ENCODE results near the gene SWAP70.
A peak's percentile ranks its signal among the peaks of the same experiment; 100 is the strongest.

The SWAP70 gene

DNA sequence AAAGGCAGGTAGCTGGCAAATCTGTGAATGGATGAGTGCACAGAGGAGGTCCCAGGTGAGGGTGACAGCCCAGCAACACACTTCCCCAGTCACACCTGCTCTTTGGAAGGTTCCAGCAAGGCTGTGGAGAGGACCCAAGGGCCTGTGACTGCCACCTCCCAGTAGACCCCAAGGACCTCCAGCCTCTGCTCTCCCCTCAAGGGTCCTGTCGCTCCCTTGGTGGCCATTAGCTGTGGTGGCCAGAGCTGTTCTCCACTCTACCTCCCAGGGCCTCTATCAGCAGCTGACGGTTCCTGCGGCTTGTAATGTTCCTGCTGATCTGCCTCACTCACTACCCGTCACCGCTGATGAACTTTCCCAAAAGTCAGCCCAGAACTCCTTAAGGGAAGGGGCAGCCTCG, 93.0 kb downstream of the SWAP70 start:
- TF ChIP-seq CTCF (IDR thresholded peaks at IDR 0.05; ENCODE audit: low read depth, low read length, missing control alignments): no peak
- DNase-seq (ENCODE audit: low read depth): no peak

GRCh38 chr11:9757809-9758636, 94.1 kb downstream of the SWAP70 start:
- peak; percentile 78 for TF ChIP-seq CTCF (IDR thresholded peaks at IDR 0.05; ENCODE audit: low read depth, low read length, missing control alignments)
- DNase-seq (ENCODE audit: low read depth): no peak
- peak overlapping the region; percentile 83 for H3K4me3 ChIP-seq (ENCODE audit: low read depth, low read length)

More for the DNA sequence above, 93.0 kb downstream of the SWAP70 start:
- H3K4me3 ChIP-seq (ENCODE audit: low read depth, low read length): no peak overlapping the region

- TF ChIP-seq CTCF (IDR thresholded peaks at IDR 0.05; ENCODE audit: low read depth, low read length, missing control alignments): peak; percentile 5
- DNase-seq (ENCODE audit: low read depth): no peak
These were observed 95.0 kb downstream of the SWAP70 start for GRCh38 chr11:9758637-9759518.

DNA sequence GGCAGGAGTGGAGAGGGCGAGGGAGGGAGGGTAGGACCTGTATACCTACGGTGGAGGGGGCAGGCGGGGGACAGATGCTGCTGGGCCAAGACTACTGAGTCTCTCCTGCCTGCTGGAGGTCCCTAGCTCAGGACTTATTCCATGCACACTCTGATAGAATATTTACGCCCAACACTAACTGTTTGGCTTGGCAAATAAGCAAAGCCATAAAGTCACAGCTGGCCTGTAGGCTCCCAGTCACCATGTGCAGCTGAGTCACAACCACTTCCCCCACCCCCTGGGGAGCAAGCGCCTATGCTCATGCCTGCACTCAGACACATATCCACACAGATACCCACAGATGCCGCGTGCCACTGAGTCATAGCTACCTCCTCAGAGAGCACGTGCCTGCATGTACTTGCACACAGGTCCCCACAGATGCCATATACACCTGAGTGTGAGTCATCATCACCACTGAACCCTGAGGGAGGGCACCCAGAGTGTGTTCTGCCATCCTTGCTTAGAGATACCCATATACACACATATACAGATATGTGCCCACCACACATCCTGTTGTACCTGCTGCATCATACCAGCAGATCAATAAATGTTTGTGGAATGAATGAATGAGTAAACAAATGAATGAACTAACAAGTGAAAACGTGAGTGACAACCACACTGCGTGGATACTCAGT, 95.8 kb downstream of the SWAP70 start:
- DNase-seq (ENCODE audit: low read depth): no peak
- no peak for TF ChIP-seq CTCF (IDR thresholded peaks at IDR 0.05; ENCODE audit: low read depth, low read length, missing control alignments)
- peak overlapping the region; percentile 83 for H3K4me3 ChIP-seq (ENCODE audit: low read depth, low read length)

More at GRCh38 chr11:9758637-9759518, 95.0 kb downstream of the SWAP70 start:
- peak overlapping the region; percentile 83 for H3K4me3 ChIP-seq (ENCODE audit: low read depth, low read length)

- no peak for TF ChIP-seq CTCF (IDR thresholded peaks at IDR 0.05; ENCODE audit: low read depth, low read length, missing control alignments)
- no peak overlapping the region for H3K4me3 ChIP-seq (ENCODE audit: low read depth, low read length)
- no peak for DNase-seq (ENCODE audit: low read depth)
These were observed 96.3 kb downstream of the SWAP70 start for GRCh38 chr11:9760193-9760575.

DNA sequence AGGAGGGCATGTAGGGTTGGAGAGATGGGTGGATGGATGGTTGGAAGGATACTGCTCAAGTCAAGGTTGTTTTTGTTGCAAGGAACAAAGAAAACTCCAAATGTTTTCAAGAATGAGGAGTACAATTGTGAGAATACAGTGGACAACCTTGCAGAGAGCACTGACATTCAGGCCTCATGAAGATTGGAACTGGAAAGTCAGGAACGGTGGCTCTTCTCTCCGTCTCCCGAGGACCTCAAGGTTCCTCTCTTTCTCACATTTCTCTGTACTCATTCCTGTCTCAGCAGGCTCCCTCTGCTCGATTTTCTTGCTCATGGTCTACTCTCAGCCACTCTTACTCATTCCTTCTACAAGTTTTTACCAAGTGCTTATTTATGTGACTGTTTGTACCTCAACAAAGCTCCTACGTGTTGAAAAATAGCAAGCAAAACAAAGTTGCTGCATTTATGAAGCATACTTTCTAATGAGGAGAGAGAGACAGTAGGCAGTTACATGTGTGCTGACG, 97.6 kb downstream of the SWAP70 start:
- no peak for DNase-seq (ENCODE audit: low read depth)
- TF ChIP-seq CTCF (IDR thresholded peaks at IDR 0.05; ENCODE audit: low read depth, low read length, missing control alignments): no peak
- H3K4me3 ChIP-seq (ENCODE audit: low read depth, low read length): no peak overlapping the region

Measured in GM12864 (cell line).